Hindlimb muscle (tissue), 1 donor: ENCODE data around the gene SMPD3. TPM values are rescaled to one million over a fixed set of nuclear protein-coding genes. Genes with fewer than 3 reads are reported as not detected.
A peak's percentile ranks its signal among the peaks of the same experiment; 100 is the strongest.

Source experiments
- DNase-seq: peaks from one replicate; pipeline ENCODE4 v3.0.0-alpha.2; 2013
- polyA plus RNA-seq: library from polyadenylated mRNA; unstranded; fragments of 120-200 nt; gene quantifications from one replicate; pipeline ENCODE4 v1.2.1, GENCODE V29; 2013; ENCODE audit not compliant: insufficient read length

SMPD3 gene
- polyA plus RNA-seq, 1 donor: 0.68 TPM

GRCh38 chr16:68328151-68328859 is 120.0 kb downstream of the SMPD3 start:
- peak; percentile 67 for DNase-seq

- no peak for DNase-seq
Observed at GRCh38 chr16:68324780-68325357, 123.4 kb downstream of the SMPD3 start.

GRCh38 chr16:68324336-68324735 is 124.0 kb downstream of the SMPD3 start:
- no peak for DNase-seq

DNA sequence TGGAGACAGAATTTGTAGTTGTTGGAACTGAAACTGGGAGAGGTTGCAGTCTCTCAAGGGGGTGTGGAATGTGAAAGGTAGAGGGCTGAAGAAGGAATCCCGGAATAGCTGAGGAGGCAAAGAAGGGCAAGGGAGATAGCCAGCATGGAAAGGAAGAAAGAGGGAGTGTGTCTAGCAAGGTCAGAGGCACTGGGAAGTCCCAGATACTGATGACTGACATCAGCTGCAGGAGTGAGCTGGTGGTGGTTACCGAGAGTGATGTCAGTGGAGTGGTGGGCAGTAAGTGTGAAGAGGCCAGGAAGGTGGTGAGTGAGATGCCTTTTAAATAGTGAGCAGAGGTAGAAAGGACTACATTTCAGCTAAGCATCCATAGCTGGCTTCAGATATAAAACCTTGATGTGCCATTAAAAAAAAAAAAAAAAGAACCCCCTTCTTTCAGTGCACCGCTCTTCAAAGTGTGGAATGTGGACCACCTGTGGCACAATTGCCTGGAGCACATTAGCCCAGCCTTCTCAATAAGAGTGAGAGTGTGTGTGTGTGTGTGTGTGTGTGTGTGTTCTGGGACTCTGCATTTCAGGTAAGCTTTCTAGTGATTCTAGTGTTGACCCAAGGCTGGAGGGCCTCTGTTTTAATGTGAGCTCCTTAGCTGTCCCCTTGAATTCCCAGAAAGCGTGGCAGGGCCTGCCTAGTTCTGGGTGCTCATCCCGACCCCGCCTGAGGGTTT is 129.0 kb downstream of the SMPD3 start:
- no peak for DNase-seq

GRCh38 chr16:68313116-68313515 is 135.2 kb downstream of the SMPD3 start:
- no peak for DNase-seq

DNA sequence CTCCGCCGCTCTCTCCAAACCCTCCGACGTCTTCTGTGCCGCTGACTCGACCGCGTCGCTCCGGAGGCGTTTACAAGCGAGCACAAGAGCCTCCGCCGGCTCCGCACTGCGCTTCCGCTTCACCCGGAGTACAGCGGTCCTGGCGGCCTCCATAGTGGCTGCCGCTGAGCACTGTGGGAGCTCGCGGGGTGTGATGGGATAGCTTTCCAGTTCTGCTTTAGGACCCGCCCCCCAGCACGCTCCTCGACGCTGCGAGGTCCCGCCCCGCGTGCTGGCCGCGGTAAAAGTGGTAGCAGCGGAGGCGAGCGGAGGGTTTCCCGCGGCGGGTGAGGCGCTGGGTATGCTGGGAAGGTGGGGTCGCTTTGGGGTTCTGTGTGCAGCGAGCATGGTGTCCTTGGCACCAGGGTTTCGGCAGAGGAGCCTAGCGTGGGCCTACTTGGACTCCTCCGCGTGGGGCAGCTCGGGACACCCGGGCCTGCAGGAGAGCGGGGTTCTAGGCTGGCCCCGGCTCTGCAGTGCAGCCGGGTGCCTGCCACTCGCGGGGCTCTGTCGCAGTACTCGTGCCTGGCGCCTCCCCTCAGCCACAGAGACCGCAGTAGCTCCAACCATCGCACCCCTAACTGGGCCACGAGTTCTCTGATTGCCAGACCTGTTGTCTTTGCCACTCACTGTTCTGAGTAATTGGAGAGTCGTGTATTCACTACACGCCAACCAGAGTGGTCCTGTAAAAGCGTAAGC is 137.4 kb downstream of the SMPD3 start, which contains the start of the genes PRMT7 and SLC7A6OS:
PRMT7 (plus strand) TSS at position 246 of the 738 bp plus-strand sequence. CDS start 4,961 bp downstream, outside the sequence.
SLC7A6OS (minus strand) TSS at position 173 of the 738 bp plus-strand sequence; CDS start at position 153, 20 bp downstream.
- peak; percentile 93 for DNase-seq

DNA sequence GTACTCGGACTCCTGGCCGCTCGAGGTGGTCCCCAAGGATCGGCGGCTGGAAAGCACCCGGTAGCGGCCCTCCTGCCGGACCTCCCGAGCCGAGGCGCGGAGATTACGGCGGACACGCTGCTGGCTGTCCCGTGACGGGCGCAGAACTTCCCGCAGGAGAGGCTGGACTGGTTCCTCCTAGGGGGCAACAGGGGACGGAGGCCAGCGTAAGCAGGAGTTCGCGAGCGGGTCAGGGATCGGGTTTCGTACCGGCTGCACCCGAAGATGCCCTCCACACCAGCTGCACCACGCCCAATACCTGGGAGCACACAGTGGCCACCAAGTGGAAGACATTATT is 137.9 kb downstream of the SMPD3 start:
- DNase-seq: no peak

GRCh38 chr16:68309799-68310198 is 138.5 kb downstream of the SMPD3 start:
- no peak for DNase-seq

Other genes starting within 250 kb of the SMPD3 start
- 0.88 TPM for gene ESRP2, start 212.4 kb downstream of the SMPD3 start, polyA plus RNA-seq
- 36.7 TPM for gene PLA2G15, start 203.1 kb downstream of the SMPD3 start, polyA plus RNA-seq
- gene SLC7A6, start 184.0 kb downstream of the SMPD3 start, polyA plus RNA-seq: 8.3 TPM
- gene SLC7A6OS, start 137.6 kb downstream of the SMPD3 start, polyA plus RNA-seq: 16.4 TPM
- gene PRMT7, start 137.5 kb downstream of the SMPD3 start, polyA plus RNA-seq: 51.8 TPM
- gene ZFP90, start 90.8 kb upstream of the SMPD3 start, polyA plus RNA-seq: 19.6 TPM
- 1.1 TPM for gene CDH3, start 196.8 kb upstream of the SMPD3 start, polyA plus RNA-seq